GM23248 (cell line): ENCODE data around the gene RAB19.

Experiments
- EZH2 ChIP-seq: fragments of 200-600 bp; sonication (generic); IDR thresholded peaks from 2 replicates; pipeline ENCODE4 v1.6.1; 2018; ENCODE audit warnings: antibody characterized with exemption, mild to moderate bottlenecking; ENCODE audit not compliant: insufficient read depth, poor library complexity, severe bottlenecking
- EZH2phosphoT487 ChIP-seq: fragments of 200-600 bp; sonication (generic); IDR thresholded peaks from 2 replicates; pipeline ENCODE4 v1.6.1; 2018; ENCODE audit warnings: antibody characterized with exemption, moderate library complexity, mild to moderate bottlenecking, low read depth; ENCODE audit not compliant: insufficient read depth

- TF ChIP-seq EZH2 (no peak), EZH2phosphoT487 (no peak)
Measured at GRCh38 chr7:140403878-140404564, at the start of gene RAB19.
